HEK293 (cell line): ENCODE measurements around the gene CLPTM1.

ENCODE experiments used
- CTCF ChIA-PET: fragments of 350-600 bp; formaldehyde crosslinking; extraction: SDS; loops from one replicate; lab custom pipeline; 2021; ENCODE audit warnings: antibody characterized with exemption; lab: Yijun Ruan, JAX
- POLR2A ChIA-PET: fragments of 300-600 bp; formaldehyde crosslinking; extraction: SDS; loops from one replicate; lab custom pipeline; 2020; ENCODE audit warnings: antibody characterized with exemption, inconsistent platforms; lab: Yijun Ruan, JAX
- H3K27ac ChIP-seq: fragments of 200-500 bp; sonication (Bioruptor generic); 2 replicates; pipeline ENCODE4 v1.5.1; 2014; ENCODE audit warnings: low read depth, low read length, control low read depth, inconsistent platforms; ENCODE audit errors: extremely low read depth
- H3K36me3 ChIP-seq, 2 experiments: fragments of 200-500 bp in 1 of 2; sonication (Bioruptor generic) in 1 of 2; 1 replicate in 1 of 2; 2 replicates in 1 of 2; pipeline ENCODE4 v1.5.1; 2014 to 2017; ENCODE audit warnings: inconsistent platforms in 2 of 2, low read length in 2 of 2; ENCODE audit not compliant: control insufficient read depth in 2 of 2, insufficient read depth in 1 of 2
- H3K4me1 ChIP-seq: fragments of 200-500 bp; sonication (Bioruptor generic); 2 replicates; pipeline ENCODE4 v1.5.1; 2014; ENCODE audit warnings: mild to moderate bottlenecking, low read length, inconsistent platforms; ENCODE audit not compliant: control insufficient read depth, insufficient read depth
- H3K4me3 ChIP-seq: 2 replicates; pipeline ENCODE4 v1.5.1; 2011; ENCODE audit warnings: low read depth, mild to moderate bottlenecking, control low read depth, low read length, moderate library complexity
- H3K9me3 ChIP-seq: fragments of 200-500 bp; sonication (Bioruptor generic); 2 replicates; pipeline ENCODE4 v1.5.1; 2014; ENCODE audit warnings: low read depth, low read length, inconsistent platforms; ENCODE audit not compliant: control insufficient read depth, insufficient read depth
- CTCF ChIP-seq: fragments of 450-650 bp; formaldehyde crosslinking; IDR thresholded peaks from 2 replicates; pipeline ENCODE4 v1.5.1; 2016; ENCODE audit warnings: missing biosample characterization, missing genetic modification characterization
- GLIS2 ChIP-seq: fragments of 450-650 bp; formaldehyde crosslinking; IDR thresholded peaks from 2 replicates; pipeline ENCODE4 v1.5.1; 2016; ENCODE audit warnings: missing biosample characterization, missing genetic modification characterization
- HIC1 ChIP-seq: fragments of 450-650 bp; formaldehyde crosslinking; IDR thresholded peaks from 2 replicates; pipeline ENCODE4 v1.5.1; 2016; ENCODE audit warnings: missing biosample characterization, missing genetic modification characterization
- KLF16 ChIP-seq: fragments of 450-650 bp; formaldehyde crosslinking; IDR thresholded peaks from 2 replicates; pipeline ENCODE4 v1.5.1; 2017; ENCODE audit warnings: missing biosample characterization, missing genetic modification characterization
- KLF8 ChIP-seq: fragments of 450-650 bp; formaldehyde crosslinking; IDR thresholded peaks from 2 replicates; pipeline ENCODE4 v1.5.1; 2016; ENCODE audit warnings: missing biosample characterization, missing genetic modification characterization
- PRDM4 ChIP-seq: fragments of 450-650 bp; formaldehyde crosslinking; IDR thresholded peaks from 2 replicates; pipeline ENCODE4 v1.5.1; 2017; ENCODE audit warnings: missing biosample characterization, missing genetic modification characterization
- REPIN1 ChIP-seq: fragments of 450-650 bp; formaldehyde crosslinking; IDR thresholded peaks from 2 replicates; pipeline ENCODE4 v1.5.1; 2017; ENCODE audit warnings: missing biosample characterization, missing genetic modification characterization, low read depth
- SP2 ChIP-seq: fragments of 450-650 bp; formaldehyde crosslinking; IDR thresholded peaks from 2 replicates; pipeline ENCODE4 v1.5.1; 2016; ENCODE audit warnings: missing biosample characterization, missing genetic modification characterization
- ZFP3 ChIP-seq: fragments of 450-650 bp; formaldehyde crosslinking; IDR thresholded peaks from 2 replicates; pipeline ENCODE4 v1.5.1; 2016; ENCODE audit warnings: low read depth, missing biosample characterization, missing genetic modification characterization
- ZNF133 ChIP-seq: fragments of 450-650 bp; formaldehyde crosslinking; IDR thresholded peaks from 2 replicates; pipeline ENCODE4 v1.5.1; 2016; ENCODE audit warnings: missing biosample characterization, missing genetic modification characterization
- ZNF19 ChIP-seq: fragments of 450-650 bp; formaldehyde crosslinking; IDR thresholded peaks from 2 replicates; pipeline ENCODE4; 2016; ENCODE audit warnings: missing biosample characterization, missing genetic modification characterization, low read depth
- ZNF202 ChIP-seq: fragments of 450-650 bp; formaldehyde crosslinking; IDR thresholded peaks from 2 replicates; pipeline ENCODE4 v1.5.1; 2016; ENCODE audit warnings: missing biosample characterization, missing genetic modification characterization, borderline replicate concordance
- ZNF248 ChIP-seq: fragments of 450-650 bp; formaldehyde crosslinking; IDR thresholded peaks from 2 replicates; pipeline ENCODE4 v1.5.1; 2017; ENCODE audit warnings: missing biosample characterization, missing genetic modification characterization
- ZNF449 ChIP-seq: fragments of 450-650 bp; formaldehyde crosslinking; IDR thresholded peaks from 2 replicates; pipeline ENCODE4 v1.5.1; 2017; ENCODE audit warnings: missing biosample characterization, mild to moderate bottlenecking, missing genetic modification characterization, moderate library complexity
- ZNF626 ChIP-seq: fragments of 450-650 bp; sonication (Bioruptor Pico); formaldehyde crosslinking; IDR thresholded peaks from 2 replicates; pipeline ENCODE4 v1.5.1; 2018; ENCODE audit warnings: missing biosample characterization, missing genetic modification characterization, inconsistent platforms
- ZNF704 ChIP-seq: fragments of 450-650 bp; formaldehyde crosslinking; IDR thresholded peaks from 2 replicates; pipeline ENCODE4 v1.5.1; 2016; ENCODE audit warnings: missing biosample characterization, missing genetic modification characterization
- ZNF768 ChIP-seq: fragments of 450-650 bp; formaldehyde crosslinking; IDR thresholded peaks from 2 replicates; pipeline ENCODE4 v1.5.1; 2018; ENCODE audit warnings: missing biosample characterization, mild to moderate bottlenecking, missing genetic modification characterization
- ZSCAN5A ChIP-seq: fragments of 450-650 bp; formaldehyde crosslinking; IDR thresholded peaks from 2 replicates; pipeline ENCODE4 v1.5.1; 2016; ENCODE audit warnings: missing biosample characterization, missing genetic modification characterization
- ZXDB ChIP-seq: fragments of 450-650 bp; formaldehyde crosslinking; IDR thresholded peaks from 2 replicates; pipeline ENCODE4 v1.5.1; 2016; ENCODE audit warnings: missing biosample characterization, missing genetic modification characterization

CLPTM1 gene

GRCh38 chr19:45001087-45001739 lies 46.0 kb downstream of the CLPTM1 start, which contains the start of gene RELB (continued):
- no peak for TF ChIP-seq ZNF133 (tag by site-specific recombination)
- TF ChIP-seq ZNF449: peak; percentile 93
- TF ChIP-seq HIC1: peak; percentile 20; the same call in 1 of the 2 replicates
- 0 out of 2 replicates have a peak, but pooled peaks have one; percentile 35 for TF ChIP-seq REPIN1 (tag by site-specific recombination)
- peak; percentile 87 for TF ChIP-seq KLF16 (tag by site-specific recombination)
- no peak for TF ChIP-seq ZNF202
- peak; percentile 68 for TF ChIP-seq SP2 (tag by site-specific recombination)
- TF ChIP-seq ZSCAN5A (tag by site-specific recombination): 0 out of 2 replicates have a peak, but pooled peaks have one; percentile 24
- no peak for TF ChIP-seq ZNF19
- no peak for TF ChIP-seq ZNF768
- TF ChIP-seq ZFP3 (tag by site-specific recombination): no peak
- TF ChIP-seq ZNF626: no peak
- TF ChIP-seq ZXDB (tag by site-specific recombination): peak; percentile 37; the same call in 1 of the 2 replicates
- TF ChIP-seq ZNF248 (tag by site-specific recombination): no peak
- TF ChIP-seq CTCF (tag by site-specific recombination): no peak
- 0 out of 2 replicates have a peak, but pooled peaks have one; percentile 30 for TF ChIP-seq GLIS2 (tag by site-specific recombination)
- TF ChIP-seq PRDM4: no peak
- TF ChIP-seq, all 188 proteins: peak for 34

GRCh38 chr19:45003485-45003884 lies 48.3 kb downstream of the CLPTM1 start:
- TF ChIP-seq KLF8 (tag by site-specific recombination) (0 out of 2 replicates have a peak, but pooled peaks have one; percentile 15), ZNF704 (no peak)
- Histone ChIP-seq H3K9me3 (no peaks in the 10 kb centered on the region), H3K4me3 (no peak overlapping the region), H3K27ac (no peak overlapping the region), H3K36me3 (no peaks in the 10 kb centered on the region), H3K4me1 (peaks cover 2% of the 10 kb centered on the region; the same call in 1 of the 2 replicates)
- POLR2A ChIA-PET: interaction anchor here (0.6 to 0.7 kb wide), 2 partner anchors 253 to 254 kb away, joined by 5 to 9 read pairs; no protein-coding TSS in a partner anchor
- CTCF ChIA-PET: interaction anchor here (0.6 kb wide), 1 partner anchor 223 kb away, joined by 4 read pairs; no protein-coding TSS in a partner anchor
